ENCODE data around the gene CFAP119.

The CFAP119 gene

GRCh38 chr16:30725418-30725792, 36.5 kb downstream of the CFAP119 start:
- in situ Hi-C loops (cut with HindIII; ENCODE audit: low pct_ligation_motif_present, low pct_unique_long_range_greater_than_20kb, low sequenced_read_pairs): no loop called here
- no peak for DNase-seq

GRCh38 chr16:30724641-30725417, 37.0 kb downstream of the CFAP119 start:
- in situ Hi-C loops (cut with HindIII; ENCODE audit: low pct_ligation_motif_present, low pct_unique_long_range_greater_than_20kb, low sequenced_read_pairs): no loop called here
- no peak for DNase-seq

- DNase-seq: no peak
- in situ Hi-C loops (cut with HindIII; ENCODE audit: low pct_ligation_motif_present, low pct_unique_long_range_greater_than_20kb, low sequenced_read_pairs): no loop called here
Measured at GRCh38 chr16:30723725-30724355, 38.0 kb downstream of the CFAP119 start.

GRCh38 chr16:30722916-30723315, 38.9 kb downstream of the CFAP119 start:
- in situ Hi-C loops (cut with HindIII; ENCODE audit: low pct_ligation_motif_present, low pct_unique_long_range_greater_than_20kb, low sequenced_read_pairs): no loop called here

GRCh38 chr16:30722443-30722842, 39.4 kb downstream of the CFAP119 start:
- DNase-seq: no peak
- in situ Hi-C loops (cut with HindIII; ENCODE audit: low pct_ligation_motif_present, low pct_unique_long_range_greater_than_20kb, low sequenced_read_pairs): no loop called here

More at GRCh38 chr16:30722916-30723315, 38.9 kb downstream of the CFAP119 start:
- no peak for DNase-seq

GRCh38 chr16:30721606-30722005, 40.3 kb downstream of the CFAP119 start:
- in situ Hi-C loops (cut with HindIII; ENCODE audit: low pct_ligation_motif_present, low pct_unique_long_range_greater_than_20kb, low sequenced_read_pairs): no loop called here
- DNase-seq: no peak

GRCh38 chr16:30721167-30721566, 40.7 kb downstream of the CFAP119 start:
- no peak for DNase-seq
- in situ Hi-C loops (cut with HindIII; ENCODE audit: low pct_ligation_motif_present, low pct_unique_long_range_greater_than_20kb, low sequenced_read_pairs): no loop called here

GRCh38 chr16:30720694-30721093, 41.2 kb downstream of the CFAP119 start:
- no peak for DNase-seq

GRCh38 chr16:30720086-30720485, 41.8 kb downstream of the CFAP119 start:
- in situ Hi-C loops (cut with HindIII; ENCODE audit: low pct_ligation_motif_present, low pct_unique_long_range_greater_than_20kb, low sequenced_read_pairs): no loop called here
- no peak for DNase-seq

More at GRCh38 chr16:30720694-30721093, 41.2 kb downstream of the CFAP119 start:
- in situ Hi-C loops (cut with HindIII; ENCODE audit: low pct_ligation_motif_present, low pct_unique_long_range_greater_than_20kb, low sequenced_read_pairs): no loop called here

- DNase-seq: no peak
- in situ Hi-C loops (cut with HindIII; ENCODE audit: low pct_ligation_motif_present, low pct_unique_long_range_greater_than_20kb, low sequenced_read_pairs): no loop called here
Measured at GRCh38 chr16:30715750-30716445, 46.0 kb downstream of the CFAP119 start.

GRCh38 chr16:30711712-30712111, 50.1 kb downstream of the CFAP119 start:
- in situ Hi-C loops (cut with HindIII; ENCODE audit: low pct_ligation_motif_present, low pct_unique_long_range_greater_than_20kb, low sequenced_read_pairs): no loop called here
- DNase-seq: no peak

- in situ Hi-C loops (cut with HindIII; ENCODE audit: low pct_ligation_motif_present, low pct_unique_long_range_greater_than_20kb, low sequenced_read_pairs): no loop called here
- DNase-seq: no peak
Measured at GRCh38 chr16:30710971-30711370, 50.9 kb downstream of the CFAP119 start.

Data from ACHN (cell line).